HEK293 (cell line): Measurements from ENCODE around the gene RND1.

Experiments
- BCL11A ChIP-seq: fragments of 450-650 bp; formaldehyde crosslinking; IDR thresholded peaks from 2 replicates; pipeline ENCODE4 v1.5.1; 2016; ENCODE audit warnings: low read depth, missing biosample characterization, missing genetic modification characterization
- FEZF1 ChIP-seq: fragments of 450-650 bp; formaldehyde crosslinking; IDR thresholded peaks from 2 replicates; pipeline ENCODE4 v1.5.1; 2016; ENCODE audit warnings: missing biosample characterization, missing genetic modification characterization
- HOXD13 ChIP-seq: sonication (generic); formaldehyde crosslinking; IDR thresholded peaks from 2 replicates; pipeline ENCODE4 v1.8.0; 2022; ENCODE audit warnings: missing genetic modification reagents, borderline replicate concordance
- KLF1 ChIP-seq: fragments of 450-650 bp; formaldehyde crosslinking; IDR thresholded peaks from 2 replicates; pipeline ENCODE4 v1.5.1; 2016; ENCODE audit warnings: missing biosample characterization, missing genetic modification characterization
- KLF17 ChIP-seq: fragments of 450-650 bp; formaldehyde crosslinking; IDR thresholded peaks from 2 replicates; pipeline ENCODE4 v1.5.1; 2016; ENCODE audit warnings: missing biosample characterization, missing genetic modification characterization
- ZBTB1 ChIP-seq: fragments of 450-650 bp; formaldehyde crosslinking; IDR thresholded peaks from 2 replicates; pipeline ENCODE4 v1.5.1; 2016; ENCODE audit warnings: missing biosample characterization, missing genetic modification characterization
- ZBTB26 ChIP-seq: fragments of 450-650 bp; formaldehyde crosslinking; optimal IDR thresholded peaks from 2 replicates; pipeline ENCODE3; 2016; ENCODE audit warnings: missing biosample characterization, mild to moderate bottlenecking, missing genetic modification characterization
- ZNF10 ChIP-seq: fragments of 450-650 bp; formaldehyde crosslinking; IDR thresholded peaks from 2 replicates; pipeline ENCODE4 v1.5.1; 2017; ENCODE audit warnings: missing biosample characterization, missing genetic modification characterization
- ZNF121 ChIP-seq: fragments of 450-650 bp; formaldehyde crosslinking; IDR thresholded peaks from 2 replicates; pipeline ENCODE4 v1.5.1; 2016; ENCODE audit warnings: missing biosample characterization, missing genetic modification characterization
- ZNF146 ChIP-seq: fragments of 450-650 bp; formaldehyde crosslinking; IDR thresholded peaks from 2 replicates; pipeline ENCODE4 v1.5.1; 2016; ENCODE audit warnings: missing biosample characterization, missing genetic modification characterization
- ZNF175 ChIP-seq: fragments of 450-650 bp; formaldehyde crosslinking; IDR thresholded peaks from 2 replicates; pipeline ENCODE4 v1.5.1; 2016; ENCODE audit warnings: missing biosample characterization, missing genetic modification characterization
- ZNF184 ChIP-seq: fragments of 450-650 bp; IDR thresholded peaks from 2 replicates; pipeline ENCODE4 v1.5.1; 2018; ENCODE audit warnings: missing biosample characterization, mild to moderate bottlenecking, missing genetic modification characterization
- ZNF2 ChIP-seq: fragments of 450-650 bp; formaldehyde crosslinking; IDR thresholded peaks from 2 replicates; pipeline ENCODE4 v1.5.1; 2016; ENCODE audit warnings: missing biosample characterization, missing genetic modification characterization
- ZNF354C ChIP-seq: fragments of 450-650 bp; formaldehyde crosslinking; IDR thresholded peaks from 2 replicates; pipeline ENCODE4 v1.5.1; 2016; ENCODE audit warnings: missing biosample characterization, missing genetic modification characterization, low read depth, borderline replicate concordance
- ZNF362 ChIP-seq: fragments of 450-650 bp; formaldehyde crosslinking; IDR thresholded peaks from 2 replicates; pipeline ENCODE4 v1.5.1; 2016; ENCODE audit warnings: missing biosample characterization, missing genetic modification characterization
- ZNF530 ChIP-seq: fragments of 450-650 bp; formaldehyde crosslinking; IDR thresholded peaks from 2 replicates; pipeline ENCODE4 v1.5.1; 2016; ENCODE audit warnings: low read depth, missing biosample characterization, missing genetic modification characterization
- ZNF626 ChIP-seq: fragments of 450-650 bp; sonication (Bioruptor Pico); formaldehyde crosslinking; IDR thresholded peaks from 2 replicates; pipeline ENCODE4 v1.5.1; 2018; ENCODE audit warnings: missing biosample characterization, missing genetic modification characterization, inconsistent platforms
- ZNF670 ChIP-seq: fragments of 450-650 bp; formaldehyde crosslinking; IDR thresholded peaks from 2 replicates; pipeline ENCODE4 v1.5.1; 2016; ENCODE audit warnings: missing biosample characterization, missing genetic modification characterization, low read depth
- ZNF677 ChIP-seq: fragments of 450-650 bp; IDR thresholded peaks from 2 replicates; pipeline ENCODE4 v1.5.0; 2018; ENCODE audit warnings: missing biosample characterization, mild to moderate bottlenecking, missing genetic modification characterization, moderate library complexity
- ZNF701 ChIP-seq: fragments of 450-650 bp; formaldehyde crosslinking; IDR thresholded peaks from 2 replicates; pipeline ENCODE4 v1.5.1; 2016; ENCODE audit warnings: missing biosample characterization, missing genetic modification characterization
- ZNF76 ChIP-seq: fragments of 450-650 bp; formaldehyde crosslinking; IDR thresholded peaks from 2 replicates; pipeline ENCODE4; 2016; ENCODE audit warnings: low read depth, missing biosample characterization, missing genetic modification characterization, borderline replicate concordance
- ZSCAN5A ChIP-seq: fragments of 450-650 bp; formaldehyde crosslinking; IDR thresholded peaks from 2 replicates; pipeline ENCODE4 v1.5.1; 2016; ENCODE audit warnings: missing biosample characterization, missing genetic modification characterization
- TF ChIP-seq, protein P1 (sequence below): fragments of 450-650 bp; formaldehyde crosslinking; IDR thresholded peaks from 2 replicates; pipeline ENCODE4 v1.5.1; 2017; ENCODE audit warnings: missing biosample characterization, missing genetic modification characterization
- TF ChIP-seq, protein P2 (sequence below): fragments of 450-650 bp; formaldehyde crosslinking; IDR thresholded peaks from 2 replicates; pipeline ENCODE4 v1.5.1; 2016; ENCODE audit warnings: missing biosample characterization, missing genetic modification characterization
- TF ChIP-seq, protein P3 (sequence below): fragments of 450-650 bp; formaldehyde crosslinking; IDR thresholded peaks from 2 replicates; pipeline ENCODE4 v1.5.1; 2016; ENCODE audit warnings: missing biosample characterization, missing genetic modification characterization
- TF ChIP-seq, protein P4 (sequence below): fragments of 450-650 bp; formaldehyde crosslinking; IDR thresholded peaks from 2 replicates; pipeline ENCODE4 v1.5.1; 2017; ENCODE audit warnings: missing biosample characterization, missing genetic modification characterization

RND1 gene

DNA sequence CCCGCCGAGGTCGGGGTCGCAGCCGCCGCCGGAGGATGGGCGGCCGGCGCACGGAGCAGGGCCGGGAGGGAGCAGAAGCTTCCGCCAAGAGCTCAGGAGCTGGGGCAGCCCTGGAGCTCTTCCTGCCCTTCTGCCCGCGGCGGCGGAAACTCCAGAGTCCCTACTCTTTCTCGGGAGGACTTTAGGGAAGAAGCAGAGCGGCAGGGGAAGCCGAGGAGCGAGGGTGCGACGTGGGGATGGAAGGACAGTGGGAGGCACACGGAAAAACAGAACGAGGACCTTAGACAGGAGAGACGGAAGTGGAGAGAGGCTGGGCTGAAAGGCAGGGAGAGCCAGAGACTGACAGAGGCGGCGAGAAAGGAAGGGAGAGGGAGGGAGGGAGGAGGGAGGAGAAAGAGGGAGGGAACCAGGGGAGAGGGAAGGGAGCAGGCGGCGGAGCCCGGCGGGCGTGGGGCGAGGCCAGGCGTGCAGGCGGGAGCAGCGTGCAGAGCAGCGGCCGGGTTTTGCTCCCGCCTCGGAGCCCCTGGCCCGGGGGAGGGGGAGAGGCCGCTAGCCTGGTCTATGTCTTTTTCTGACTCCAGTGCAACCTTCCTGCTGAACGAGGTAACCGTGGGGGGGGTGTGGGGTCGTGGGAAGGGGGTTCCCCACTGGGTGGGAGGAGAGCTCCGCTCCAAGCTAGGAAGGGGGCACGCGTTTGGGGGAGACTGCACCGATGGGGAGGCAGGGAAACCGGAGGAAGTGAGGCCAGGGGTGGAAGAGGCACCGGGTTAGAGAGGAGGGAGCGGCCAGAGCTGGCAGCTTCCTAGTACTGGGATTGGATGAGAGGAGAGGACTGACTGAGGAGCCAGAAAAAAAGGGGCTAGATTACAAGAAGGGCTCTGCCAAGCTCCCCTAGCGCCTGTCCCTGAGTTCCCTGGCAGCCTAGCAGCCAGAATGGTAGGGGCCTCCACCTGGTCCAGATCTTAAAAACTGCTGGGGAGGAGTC is 50.3 kb downstream of the RND1 start (continued):
- 0 out of 2 replicates have a peak, but pooled peaks have one; percentile 13 for TF ChIP-seq ZSCAN5A
- no peak for TF ChIP-seq ZNF626
- TF ChIP-seq BCL11A (tag by site-specific recombination), result peak; percentile 54; the same call in 1 of the 2 replicates
- no peak for TF ChIP-seq FEZF1 (tag by site-specific recombination)
- TF ChIP-seq ZNF677 (tag by site-specific recombination), result no peak
- no peak for TF ChIP-seq HOXD13 (CRISPR knock-in tag)
- TF ChIP-seq, protein P1, sequence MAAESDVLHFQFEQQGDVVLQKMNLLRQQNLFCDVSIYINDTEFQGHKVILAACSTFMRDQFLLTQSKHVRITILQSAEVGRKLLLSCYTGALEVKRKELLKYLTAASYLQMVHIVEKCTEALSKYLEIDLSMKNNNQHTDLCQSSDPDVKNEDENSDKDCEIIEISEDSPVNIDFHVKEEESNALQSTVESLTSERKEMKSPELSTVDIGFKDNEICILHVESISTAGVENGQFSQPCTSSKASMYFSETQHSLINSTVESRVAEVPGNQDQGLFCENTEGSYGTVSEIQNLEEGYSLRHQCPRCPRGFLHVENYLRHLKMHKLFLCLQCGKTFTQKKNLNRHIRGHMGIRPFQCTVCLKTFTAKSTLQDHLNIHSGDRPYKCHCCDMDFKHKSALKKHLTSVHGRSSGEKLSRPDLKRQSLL (tag by site-specific recombination), result no peak; the same call in 1 of the 2 replicates
- TF ChIP-seq ZBTB1 (tag by site-specific recombination), result no peak
- TF ChIP-seq ZNF670, result no peak
- TF ChIP-seq ZNF354C (tag by site-specific recombination), result no peak
- TF ChIP-seq ZNF362 (tag by site-specific recombination), result no peak
- TF ChIP-seq, protein P2, sequence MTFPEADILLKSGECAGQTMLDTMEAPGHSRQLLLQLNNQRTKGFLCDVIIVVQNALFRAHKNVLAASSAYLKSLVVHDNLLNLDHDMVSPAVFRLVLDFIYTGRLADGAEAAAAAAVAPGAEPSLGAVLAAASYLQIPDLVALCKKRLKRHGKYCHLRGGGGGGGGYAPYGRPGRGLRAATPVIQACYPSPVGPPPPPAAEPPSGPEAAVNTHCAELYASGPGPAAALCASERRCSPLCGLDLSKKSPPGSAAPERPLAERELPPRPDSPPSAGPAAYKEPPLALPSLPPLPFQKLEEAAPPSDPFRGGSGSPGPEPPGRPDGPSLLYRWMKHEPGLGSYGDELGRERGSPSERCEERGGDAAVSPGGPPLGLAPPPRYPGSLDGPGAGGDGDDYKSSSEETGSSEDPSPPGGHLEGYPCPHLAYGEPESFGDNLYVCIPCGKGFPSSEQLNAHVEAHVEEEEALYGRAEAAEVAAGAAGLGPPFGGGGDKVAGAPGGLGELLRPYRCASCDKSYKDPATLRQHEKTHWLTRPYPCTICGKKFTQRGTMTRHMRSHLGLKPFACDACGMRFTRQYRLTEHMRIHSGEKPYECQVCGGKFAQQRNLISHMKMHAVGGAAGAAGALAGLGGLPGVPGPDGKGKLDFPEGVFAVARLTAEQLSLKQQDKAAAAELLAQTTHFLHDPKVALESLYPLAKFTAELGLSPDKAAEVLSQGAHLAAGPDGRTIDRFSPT (tag by site-specific recombination), result peak; percentile 62; the same call in 1 of the 2 replicates
- TF ChIP-seq ZNF2, result peak; percentile 98
- TF ChIP-seq KLF17, result peak; percentile 88
- no peak; the same call in 1 of the 2 replicates for TF ChIP-seq ZNF76 (tag by site-specific recombination)
- peak; percentile 61 for TF ChIP-seq KLF1
- no peak for TF ChIP-seq ZNF175 (tag by site-specific recombination)
- no peak; the same call in 1 of the 2 replicates for TF ChIP-seq ZNF146 (tag by site-specific recombination)
- TF ChIP-seq, protein P3, sequence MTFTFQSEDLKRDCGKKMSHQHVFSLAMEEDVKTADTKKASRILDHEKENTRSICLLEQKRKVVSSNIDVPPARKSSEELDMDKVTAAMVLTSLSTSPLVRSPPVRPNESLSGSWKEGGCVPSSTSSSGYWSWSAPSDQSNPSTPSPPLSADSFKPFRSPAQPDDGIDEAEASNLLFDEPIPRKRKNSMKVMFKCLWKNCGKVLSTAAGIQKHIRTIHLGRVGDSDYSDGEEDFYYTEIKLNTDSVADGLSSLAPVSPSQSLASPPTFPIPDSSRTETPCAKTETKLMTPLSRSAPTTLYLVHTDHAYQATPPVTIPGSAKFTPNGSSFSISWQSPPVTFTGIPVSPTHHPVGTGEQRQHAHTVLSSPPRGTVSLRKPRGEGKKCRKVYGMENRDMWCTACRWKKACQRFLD (tag by site-specific recombination), result no peak
- TF ChIP-seq ZNF121 (tag by site-specific recombination), result no peak
- 0 out of 2 replicates have a peak, but pooled peaks have one; percentile 3 for TF ChIP-seq ZNF701
- TF ChIP-seq, protein P4, sequence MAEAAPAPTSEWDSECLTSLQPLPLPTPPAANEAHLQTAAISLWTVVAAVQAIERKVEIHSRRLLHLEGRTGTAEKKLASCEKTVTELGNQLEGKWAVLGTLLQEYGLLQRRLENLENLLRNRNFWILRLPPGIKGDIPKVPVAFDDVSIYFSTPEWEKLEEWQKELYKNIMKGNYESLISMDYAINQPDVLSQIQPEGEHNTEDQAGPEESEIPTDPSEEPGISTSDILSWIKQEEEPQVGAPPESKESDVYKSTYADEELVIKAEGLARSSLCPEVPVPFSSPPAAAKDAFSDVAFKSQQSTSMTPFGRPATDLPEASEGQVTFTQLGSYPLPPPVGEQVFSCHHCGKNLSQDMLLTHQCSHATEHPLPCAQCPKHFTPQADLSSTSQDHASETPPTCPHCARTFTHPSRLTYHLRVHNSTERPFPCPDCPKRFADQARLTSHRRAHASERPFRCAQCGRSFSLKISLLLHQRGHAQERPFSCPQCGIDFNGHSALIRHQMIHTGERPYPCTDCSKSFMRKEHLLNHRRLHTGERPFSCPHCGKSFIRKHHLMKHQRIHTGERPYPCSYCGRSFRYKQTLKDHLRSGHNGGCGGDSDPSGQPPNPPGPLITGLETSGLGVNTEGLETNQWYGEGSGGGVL (tag by site-specific recombination), result peak; percentile 100
- TF ChIP-seq ZNF10 (tag by site-specific recombination), result no peak; the same call in 1 of the 2 replicates
- peak; percentile 55 for TF ChIP-seq ZBTB26 (tag by site-specific recombination)
- no peak for TF ChIP-seq ZNF184 (tag by site-specific recombination)
- TF ChIP-seq ZNF530 (tag by site-specific recombination), result no peak
